ENCODE measurements around the gene SLC17A7.

- TF ChIP-seq CTCF (IDR thresholded peaks at IDR 0.05 in 8 of 11, conservative IDR thresholded peaks at IDR 0.05 in 3 of 11) (no peak), POLR2A (IDR thresholded peaks at IDR 0.05) (no peak)
Measured at GRCh38 chr19:49407482-49408015, 33.8 kb downstream of the SLC17A7 start.

Measured in spleen (tissue), 7 donors.